Neural cell (in vitro differentiated cells): ENCODE measurements around the gene TULP4.

ENCODE experiments used
- RAD21 ChIP-seq: fragments of 450-650 bp; conservative IDR thresholded peaks from 2 replicates; pipeline ENCODE4 v1.6.1; 2014; ENCODE audit warnings: antibody characterized with exemption, mild to moderate bottlenecking, moderate library complexity
- TF ChIP-seq, protein P1 (sequence below): fragments of 450-650 bp; IDR thresholded peaks from 2 replicates; pipeline ENCODE4 v1.5.1; 2014; ENCODE audit warnings: antibody characterized with exemption, mild to moderate bottlenecking, moderate library complexity; ENCODE audit not compliant: poor library complexity, severe bottlenecking
- TF ChIP-seq, protein P2 (sequence below): IDR thresholded peaks from 2 replicates; pipeline ENCODE4 v1.6.1; 2012; ENCODE audit warnings: borderline replicate concordance

DNA sequence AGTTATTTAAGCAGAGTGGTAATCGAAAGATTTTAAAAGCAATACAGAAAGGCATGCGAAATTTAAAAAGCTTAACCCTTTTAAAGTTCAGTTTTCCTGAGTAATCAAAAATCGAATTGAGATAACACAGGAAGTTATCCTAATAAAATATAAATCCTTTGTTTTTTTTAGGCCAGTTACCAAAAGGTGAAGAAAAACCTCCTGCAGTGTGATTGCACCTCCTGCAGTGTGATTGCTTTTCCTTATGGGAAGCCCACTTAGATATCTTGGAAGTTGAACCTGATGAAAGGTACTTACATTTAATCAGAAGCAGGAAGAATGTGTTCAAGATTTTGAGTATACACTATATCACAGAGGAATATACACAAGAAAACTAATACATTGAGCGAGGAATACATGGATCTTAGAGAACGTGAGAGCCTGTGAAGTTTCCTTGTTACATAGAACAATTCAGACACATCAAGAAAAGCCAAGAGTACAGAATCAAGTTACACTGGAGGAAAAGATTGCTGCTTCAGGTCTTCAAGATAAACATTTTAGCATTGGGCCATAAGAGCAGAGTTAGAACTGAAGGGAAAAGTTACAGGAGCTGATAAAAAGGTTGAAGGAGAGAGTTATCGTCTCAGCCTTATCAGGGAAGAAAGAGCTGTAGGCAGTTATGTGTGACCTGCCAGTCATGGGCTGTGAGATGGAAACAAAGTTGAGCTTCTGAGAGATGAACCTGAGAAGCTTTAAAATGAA lies 240.0 kb downstream of the TULP4 start:
- TF ChIP-seq, protein P1, sequence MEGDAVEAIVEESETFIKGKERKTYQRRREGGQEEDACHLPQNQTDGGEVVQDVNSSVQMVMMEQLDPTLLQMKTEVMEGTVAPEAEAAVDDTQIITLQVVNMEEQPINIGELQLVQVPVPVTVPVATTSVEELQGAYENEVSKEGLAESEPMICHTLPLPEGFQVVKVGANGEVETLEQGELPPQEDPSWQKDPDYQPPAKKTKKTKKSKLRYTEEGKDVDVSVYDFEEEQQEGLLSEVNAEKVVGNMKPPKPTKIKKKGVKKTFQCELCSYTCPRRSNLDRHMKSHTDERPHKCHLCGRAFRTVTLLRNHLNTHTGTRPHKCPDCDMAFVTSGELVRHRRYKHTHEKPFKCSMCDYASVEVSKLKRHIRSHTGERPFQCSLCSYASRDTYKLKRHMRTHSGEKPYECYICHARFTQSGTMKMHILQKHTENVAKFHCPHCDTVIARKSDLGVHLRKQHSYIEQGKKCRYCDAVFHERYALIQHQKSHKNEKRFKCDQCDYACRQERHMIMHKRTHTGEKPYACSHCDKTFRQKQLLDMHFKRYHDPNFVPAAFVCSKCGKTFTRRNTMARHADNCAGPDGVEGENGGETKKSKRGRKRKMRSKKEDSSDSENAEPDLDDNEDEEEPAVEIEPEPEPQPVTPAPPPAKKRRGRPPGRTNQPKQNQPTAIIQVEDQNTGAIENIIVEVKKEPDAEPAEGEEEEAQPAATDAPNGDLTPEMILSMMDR, result no peak
- no peak for TF ChIP-seq RAD21
- TF ChIP-seq, protein P2, sequence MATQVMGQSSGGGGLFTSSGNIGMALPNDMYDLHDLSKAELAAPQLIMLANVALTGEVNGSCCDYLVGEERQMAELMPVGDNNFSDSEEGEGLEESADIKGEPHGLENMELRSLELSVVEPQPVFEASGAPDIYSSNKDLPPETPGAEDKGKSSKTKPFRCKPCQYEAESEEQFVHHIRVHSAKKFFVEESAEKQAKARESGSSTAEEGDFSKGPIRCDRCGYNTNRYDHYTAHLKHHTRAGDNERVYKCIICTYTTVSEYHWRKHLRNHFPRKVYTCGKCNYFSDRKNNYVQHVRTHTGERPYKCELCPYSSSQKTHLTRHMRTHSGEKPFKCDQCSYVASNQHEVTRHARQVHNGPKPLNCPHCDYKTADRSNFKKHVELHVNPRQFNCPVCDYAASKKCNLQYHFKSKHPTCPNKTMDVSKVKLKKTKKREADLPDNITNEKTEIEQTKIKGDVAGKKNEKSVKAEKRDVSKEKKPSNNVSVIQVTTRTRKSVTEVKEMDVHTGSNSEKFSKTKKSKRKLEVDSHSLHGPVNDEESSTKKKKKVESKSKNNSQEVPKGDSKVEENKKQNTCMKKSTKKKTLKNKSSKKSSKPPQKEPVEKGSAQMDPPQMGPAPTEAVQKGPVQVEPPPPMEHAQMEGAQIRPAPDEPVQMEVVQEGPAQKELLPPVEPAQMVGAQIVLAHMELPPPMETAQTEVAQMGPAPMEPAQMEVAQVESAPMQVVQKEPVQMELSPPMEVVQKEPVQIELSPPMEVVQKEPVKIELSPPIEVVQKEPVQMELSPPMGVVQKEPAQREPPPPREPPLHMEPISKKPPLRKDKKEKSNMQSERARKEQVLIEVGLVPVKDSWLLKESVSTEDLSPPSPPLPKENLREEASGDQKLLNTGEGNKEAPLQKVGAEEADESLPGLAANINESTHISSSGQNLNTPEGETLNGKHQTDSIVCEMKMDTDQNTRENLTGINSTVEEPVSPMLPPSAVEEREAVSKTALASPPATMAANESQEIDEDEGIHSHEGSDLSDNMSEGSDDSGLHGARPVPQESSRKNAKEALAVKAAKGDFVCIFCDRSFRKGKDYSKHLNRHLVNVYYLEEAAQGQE, result peak; percentile 52
